Measurements from ENCODE around the gene ZFAND3. TPM values are rescaled to one million over a fixed set of nuclear protein-coding genes. Genes with fewer than 3 reads are reported as not detected.

ZFAND3 gene
- polyA plus RNA-seq, 1 donor from 2014 or later = 19.7 TPM

DNA sequence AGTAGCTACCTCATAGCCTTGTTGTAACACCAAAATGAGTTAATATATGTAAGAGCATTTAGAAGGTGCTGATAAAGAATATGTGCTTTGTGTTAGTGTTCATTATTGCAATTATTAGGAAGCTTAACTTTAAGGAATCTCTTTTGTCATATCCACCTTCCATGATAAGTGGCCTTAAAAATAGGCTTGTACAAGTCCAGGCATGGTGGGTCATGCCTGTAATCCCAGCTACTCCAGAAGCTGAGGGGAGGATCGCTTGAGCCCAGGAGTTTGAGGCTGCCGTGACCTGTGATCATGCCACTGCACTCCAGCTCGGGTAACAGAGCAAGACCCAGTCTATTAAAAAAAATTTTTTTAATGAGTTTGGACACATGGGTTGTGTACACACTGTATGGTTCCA is 285.5 kb downstream of the ZFAND3 start:
- Histone ChIP-seq H2AFZ (ENCODE audit: low read depth, low read length) (no peak overlapping the region), H3K4me2 (ENCODE audit: low read length) (no peak overlapping the region), H3K27me3 (ENCODE audit: insufficient read depth, low read depth, low read length) (no peaks in the 10 kb centered on the region), H3K79me2 (replicated peaks; ENCODE audit: insufficient read depth, low read length) (no peaks in the 10 kb centered on the region), H3K27ac (ENCODE audit: low read length) (no peak overlapping the region), H3K9me2 (ENCODE audit: insufficient read depth, low read length) (no peaks in the 10 kb centered on the region), H4K20me1 (ENCODE audit: insufficient read depth) (no peaks in the 10 kb centered on the region), H3K4me3 (ENCODE audit: low read length) (no peak overlapping the region), H3F3A (ENCODE audit: insufficient read depth, low read length, poor library complexity, severe bottlenecking) (no peaks in the 10 kb centered on the region), H3K9me3 (ENCODE audit: low read length) (no peaks in the 10 kb centered on the region), H3K9ac (ENCODE audit: low read length) (no peak overlapping the region), H3K36me3 (ENCODE audit: insufficient read depth, low read length) (no peaks in the 10 kb centered on the region)
- no peak for TF ChIP-seq EP300 (conservative IDR thresholded peaks at IDR 0.05; ENCODE audit: poor library complexity, severe bottlenecking)
- no peak for TF ChIP-seq TAF1 (IDR thresholded peaks at IDR 0.05; ENCODE audit: low read depth)
- TF ChIP-seq RAD21 (conservative IDR thresholded peaks at IDR 0.05) = no peak
- TF ChIP-seq MXI1 (conservative IDR thresholded peaks at IDR 0.05; ENCODE audit: poor library complexity, severe bottlenecking) = no peak
- no peak for TF ChIP-seq EZH2 (IDR thresholded peaks at IDR 0.05; ENCODE audit: borderline replicate concordance, insufficient read depth, low read length, poor library complexity, severe bottlenecking)
- TF ChIP-seq, protein P1, sequence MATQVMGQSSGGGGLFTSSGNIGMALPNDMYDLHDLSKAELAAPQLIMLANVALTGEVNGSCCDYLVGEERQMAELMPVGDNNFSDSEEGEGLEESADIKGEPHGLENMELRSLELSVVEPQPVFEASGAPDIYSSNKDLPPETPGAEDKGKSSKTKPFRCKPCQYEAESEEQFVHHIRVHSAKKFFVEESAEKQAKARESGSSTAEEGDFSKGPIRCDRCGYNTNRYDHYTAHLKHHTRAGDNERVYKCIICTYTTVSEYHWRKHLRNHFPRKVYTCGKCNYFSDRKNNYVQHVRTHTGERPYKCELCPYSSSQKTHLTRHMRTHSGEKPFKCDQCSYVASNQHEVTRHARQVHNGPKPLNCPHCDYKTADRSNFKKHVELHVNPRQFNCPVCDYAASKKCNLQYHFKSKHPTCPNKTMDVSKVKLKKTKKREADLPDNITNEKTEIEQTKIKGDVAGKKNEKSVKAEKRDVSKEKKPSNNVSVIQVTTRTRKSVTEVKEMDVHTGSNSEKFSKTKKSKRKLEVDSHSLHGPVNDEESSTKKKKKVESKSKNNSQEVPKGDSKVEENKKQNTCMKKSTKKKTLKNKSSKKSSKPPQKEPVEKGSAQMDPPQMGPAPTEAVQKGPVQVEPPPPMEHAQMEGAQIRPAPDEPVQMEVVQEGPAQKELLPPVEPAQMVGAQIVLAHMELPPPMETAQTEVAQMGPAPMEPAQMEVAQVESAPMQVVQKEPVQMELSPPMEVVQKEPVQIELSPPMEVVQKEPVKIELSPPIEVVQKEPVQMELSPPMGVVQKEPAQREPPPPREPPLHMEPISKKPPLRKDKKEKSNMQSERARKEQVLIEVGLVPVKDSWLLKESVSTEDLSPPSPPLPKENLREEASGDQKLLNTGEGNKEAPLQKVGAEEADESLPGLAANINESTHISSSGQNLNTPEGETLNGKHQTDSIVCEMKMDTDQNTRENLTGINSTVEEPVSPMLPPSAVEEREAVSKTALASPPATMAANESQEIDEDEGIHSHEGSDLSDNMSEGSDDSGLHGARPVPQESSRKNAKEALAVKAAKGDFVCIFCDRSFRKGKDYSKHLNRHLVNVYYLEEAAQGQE (IDR thresholded peaks at IDR 0.05; ENCODE audit: borderline replicate concordance) = no peak
- TF ChIP-seq POLR2AphosphoS5 (IDR thresholded peaks at IDR 0.05) = no peak
- TF ChIP-seq SMC3 (conservative IDR thresholded peaks at IDR 0.05; ENCODE audit: poor library complexity) = no peak
- TF ChIP-seq, protein P2, sequence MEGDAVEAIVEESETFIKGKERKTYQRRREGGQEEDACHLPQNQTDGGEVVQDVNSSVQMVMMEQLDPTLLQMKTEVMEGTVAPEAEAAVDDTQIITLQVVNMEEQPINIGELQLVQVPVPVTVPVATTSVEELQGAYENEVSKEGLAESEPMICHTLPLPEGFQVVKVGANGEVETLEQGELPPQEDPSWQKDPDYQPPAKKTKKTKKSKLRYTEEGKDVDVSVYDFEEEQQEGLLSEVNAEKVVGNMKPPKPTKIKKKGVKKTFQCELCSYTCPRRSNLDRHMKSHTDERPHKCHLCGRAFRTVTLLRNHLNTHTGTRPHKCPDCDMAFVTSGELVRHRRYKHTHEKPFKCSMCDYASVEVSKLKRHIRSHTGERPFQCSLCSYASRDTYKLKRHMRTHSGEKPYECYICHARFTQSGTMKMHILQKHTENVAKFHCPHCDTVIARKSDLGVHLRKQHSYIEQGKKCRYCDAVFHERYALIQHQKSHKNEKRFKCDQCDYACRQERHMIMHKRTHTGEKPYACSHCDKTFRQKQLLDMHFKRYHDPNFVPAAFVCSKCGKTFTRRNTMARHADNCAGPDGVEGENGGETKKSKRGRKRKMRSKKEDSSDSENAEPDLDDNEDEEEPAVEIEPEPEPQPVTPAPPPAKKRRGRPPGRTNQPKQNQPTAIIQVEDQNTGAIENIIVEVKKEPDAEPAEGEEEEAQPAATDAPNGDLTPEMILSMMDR (IDR thresholded peaks at IDR 0.05; ENCODE audit: poor library complexity, severe bottlenecking) = no peak

DNA sequence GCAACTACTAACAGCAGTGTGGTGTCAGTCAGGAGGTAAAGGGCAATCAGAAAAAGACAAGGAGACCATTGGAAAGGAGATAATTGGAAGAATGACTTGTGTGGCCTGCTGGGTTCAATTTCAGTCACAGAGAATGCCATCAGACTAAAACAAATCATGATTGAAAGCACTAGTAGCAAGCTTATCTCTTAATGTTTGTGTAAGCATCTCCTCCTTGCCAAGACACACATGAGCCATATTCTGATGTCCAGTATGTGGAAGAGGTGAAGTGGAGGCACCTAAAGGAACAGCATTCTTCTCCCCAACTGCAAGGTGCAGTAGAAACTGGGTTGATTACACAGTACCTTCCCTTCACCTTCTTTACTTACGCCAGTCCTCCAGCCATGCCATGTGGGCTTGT is 287.5 kb downstream of the ZFAND3 start:
- H3K4me2 ChIP-seq (ENCODE audit: low read length) = no peak overlapping the region
- H3K27ac ChIP-seq (ENCODE audit: low read length) = no peak overlapping the region
- H3K79me2 ChIP-seq (replicated peaks; ENCODE audit: insufficient read depth, low read length) = no peaks in the 10 kb centered on the region
- H3K4me3 ChIP-seq (ENCODE audit: low read length) = no peak overlapping the region
- H3K9me2 ChIP-seq (ENCODE audit: insufficient read depth, low read length) = no peaks in the 10 kb centered on the region
- H4K20me1 ChIP-seq (ENCODE audit: insufficient read depth) = no peaks in the 10 kb centered on the region
- no peaks in the 10 kb centered on the region for H3K9me3 ChIP-seq (ENCODE audit: low read length)
- H2AFZ ChIP-seq (ENCODE audit: low read depth, low read length) = no peak overlapping the region
- TF ChIP-seq TAF1 (IDR thresholded peaks at IDR 0.05; ENCODE audit: low read depth) (no peak), SMC3 (conservative IDR thresholded peaks at IDR 0.05; ENCODE audit: poor library complexity) (no peak)
- peaks cover 9% of the 10 kb centered on the region for H3F3A ChIP-seq (ENCODE audit: insufficient read depth, low read length, poor library complexity, severe bottlenecking)
- H3K27me3 ChIP-seq (ENCODE audit: insufficient read depth, low read depth, low read length) = no peaks in the 10 kb centered on the region
- no peak overlapping the region for H3K9ac ChIP-seq (ENCODE audit: low read length)
- no peaks in the 10 kb centered on the region for H3K36me3 ChIP-seq (ENCODE audit: insufficient read depth, low read length)

Measured in neural cell (in vitro differentiated cells).